ENCODE data around the gene RIN3. TPM values are rescaled to one million over a fixed set of nuclear protein-coding genes. Genes with fewer than 3 reads are reported as not detected.

The RIN3 gene
- total and polyA plus RNA-seq, 3 donors from 2014 or later: 25.9 to 56.2 (median 49.8) TPM

DNA sequence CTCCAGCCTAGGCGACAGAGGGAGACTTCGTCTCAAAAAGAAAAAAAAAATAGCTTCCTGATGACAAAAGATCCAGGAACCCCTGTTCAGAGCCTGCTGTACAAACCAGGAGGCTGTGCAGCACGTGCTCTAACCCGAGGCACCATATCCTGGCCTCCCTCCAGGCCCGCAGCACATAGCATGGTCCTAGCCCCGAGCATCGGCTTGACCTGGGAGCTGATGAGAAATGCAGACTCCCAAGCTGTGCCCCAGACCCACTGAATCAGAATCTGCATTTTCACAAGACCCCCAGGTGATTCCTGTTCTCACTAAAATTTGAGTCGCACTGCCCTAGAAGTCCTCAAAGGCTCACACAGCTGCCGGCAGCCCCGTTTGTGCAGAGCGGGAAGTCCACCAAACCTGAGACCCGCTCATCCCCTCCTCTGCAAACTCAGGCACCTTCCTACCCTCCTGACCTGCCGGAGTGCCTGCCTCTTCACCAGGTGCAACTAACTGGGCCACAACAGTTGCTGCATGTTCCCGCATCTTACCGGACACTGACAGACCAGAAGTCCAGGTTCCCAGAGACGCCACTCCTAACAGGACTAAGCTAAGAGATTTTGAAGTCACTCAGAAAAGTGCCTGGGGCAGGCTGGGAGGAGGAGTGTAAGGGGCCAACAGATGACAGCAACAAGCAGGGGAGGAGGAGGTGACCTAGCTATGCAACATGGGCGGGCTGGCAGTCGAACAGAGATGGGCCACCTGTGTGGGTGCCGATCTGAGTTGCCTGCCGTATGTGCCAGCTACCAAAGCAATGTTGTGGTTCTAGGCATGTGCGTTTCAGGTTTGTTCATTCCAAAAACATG lies 24.0 kb upstream of the RIN3 start:
- intact Hi-C loops (cut with DNase I; ENCODE audit: low total_unique reads): no loop called here
- WGBS, 2 donors: 89 to 97% methylated on average over 16 to 21 of the region's 21 CpGs
- DNase-seq: peak; percentile 11
- TF ChIP-seq POLR2A (IDR thresholded peaks at IDR 0.05): no peak
- Histone ChIP-seq H3K27me3 (no peaks in the 10 kb centered on the region), H3K4me1 (no peaks in the 10 kb centered on the region), H3K36me3 (ENCODE audit: low read depth, missing control alignments) (no peaks in the 10 kb centered on the region), H3K27ac (no peak overlapping the region), H3K4me3 (no peak overlapping the region), H3K9me3 (no peaks in the 10 kb centered on the region)

- H3K36me3 ChIP-seq (ENCODE audit: low read depth, missing control alignments): no peaks in the 10 kb centered on the region
- no peaks in the 10 kb centered on the region for H3K9me3 ChIP-seq
- H3K27ac ChIP-seq: no peak overlapping the region
- no peaks in the 10 kb centered on the region for H3K27me3 ChIP-seq
- DNase-seq: peak; percentile 7
- no peaks in the 10 kb centered on the region for H3K4me1 ChIP-seq
- intact Hi-C loops (cut with DNase I; ENCODE audit: low total_unique reads): no loop called here
- 87 to 89% methylated on average over 14 to 17 of the region's 17 CpGs for WGBS, 2 donors
- no peak for TF ChIP-seq CTCF (IDR thresholded peaks at IDR 0.05)
- TF ChIP-seq POLR2A (IDR thresholded peaks at IDR 0.05): no peak
- no peak overlapping the region for H3K4me3 ChIP-seq
These were observed 23.2 kb upstream of the RIN3 start for GRCh38 chr14:92490239-92490959.

- 92 to 93% methylated on average over 6 to 8 of the region's 8 CpGs for WGBS, 2 donors
- H3K27me3 ChIP-seq: no peaks in the 10 kb centered on the region
- TF ChIP-seq POLR2A (IDR thresholded peaks at IDR 0.05) (no peak), CTCF (IDR thresholded peaks at IDR 0.05) (no peak)
- DNase-seq: peak; percentile 10
- no peaks in the 10 kb centered on the region for H3K36me3 ChIP-seq (ENCODE audit: low read depth, missing control alignments)
- H3K27ac ChIP-seq: no peak overlapping the region
- H3K4me3 ChIP-seq: no peak overlapping the region
- no peaks in the 10 kb centered on the region for H3K4me1 ChIP-seq
- no peaks in the 10 kb centered on the region for H3K9me3 ChIP-seq
- intact Hi-C loops (cut with DNase I; ENCODE audit: low total_unique reads): no loop called here
These were observed 21.8 kb upstream of the RIN3 start for GRCh38 chr14:92491782-92492181.

GRCh38 chr14:92492258-92492657 lies 21.3 kb upstream of the RIN3 start:
- peak; percentile 28 for DNase-seq
- Histone ChIP-seq H3K4me1 (no peaks in the 10 kb centered on the region), H3K9me3 (no peaks in the 10 kb centered on the region), H3K36me3 (ENCODE audit: low read depth, missing control alignments) (no peaks in the 10 kb centered on the region), H3K4me3 (no peak overlapping the region), H3K27me3 (no peaks in the 10 kb centered on the region), H3K27ac (no peak overlapping the region)
- TF ChIP-seq CTCF (IDR thresholded peaks at IDR 0.05) (no peak), POLR2A (IDR thresholded peaks at IDR 0.05) (no peak)
- WGBS, 2 donors: 76 to 79% methylated on average over 10 of the region's 10 CpGs
- intact Hi-C loops (cut with DNase I; ENCODE audit: low total_unique reads): no loop called here

- H3K27me3 ChIP-seq: no peaks in the 10 kb centered on the region
- no peak for DNase-seq
- H3K4me1 ChIP-seq: no peaks in the 10 kb centered on the region
- H3K4me3 ChIP-seq: no peak overlapping the region
- no peaks in the 10 kb centered on the region for H3K36me3 ChIP-seq (ENCODE audit: low read depth, missing control alignments)
- H3K27ac ChIP-seq: no peak overlapping the region
- 96 to 98% methylated on average over 7 to 10 of the region's 10 CpGs for WGBS, 2 donors
- H3K9me3 ChIP-seq: no peaks in the 10 kb centered on the region
- intact Hi-C loops (cut with DNase I; ENCODE audit: low total_unique reads): no loop called here
- TF ChIP-seq CTCF (IDR thresholded peaks at IDR 0.05) (no peak), POLR2A (IDR thresholded peaks at IDR 0.05) (no peak)
These were observed 20.6 kb upstream of the RIN3 start for GRCh38 chr14:92493024-92493423.

All from testis (tissue), 3 donors.